GM18519 (cell line): ENCODE data around the gene UNC5CL.

ENCODE experiments used
- ATAC-seq: cut with Tn5 transposase; IDR thresholded peaks from one replicate; pipeline ENCODE4 v1.9.1; 2021; ENCODE audit warnings: mild to moderate bottlenecking, moderate library complexity; ENCODE audit not compliant: unreplicated experiment, low FRiP score

Gene UNC5CL

DNA sequence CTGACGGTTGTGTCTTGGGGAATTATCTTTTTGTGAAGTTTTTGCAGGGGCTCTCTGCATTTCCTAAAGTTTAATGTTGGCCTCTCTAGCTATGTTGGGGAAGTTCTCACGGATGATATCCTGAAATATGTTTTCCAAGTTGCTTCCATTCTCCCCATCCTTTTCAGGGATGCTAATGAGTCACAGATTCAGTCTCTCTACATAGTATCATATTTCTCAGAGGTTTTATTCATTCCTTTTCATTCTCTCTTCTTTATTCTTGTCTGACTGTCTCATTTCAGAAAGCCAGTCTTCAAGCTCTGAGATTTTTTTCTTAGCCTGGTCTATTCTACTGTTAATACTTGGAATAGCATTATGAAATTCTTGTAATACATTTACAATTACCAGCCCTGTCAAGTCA lies 61.3 kb downstream of the UNC5CL start:
- ATAC-seq = no peak

DNA sequence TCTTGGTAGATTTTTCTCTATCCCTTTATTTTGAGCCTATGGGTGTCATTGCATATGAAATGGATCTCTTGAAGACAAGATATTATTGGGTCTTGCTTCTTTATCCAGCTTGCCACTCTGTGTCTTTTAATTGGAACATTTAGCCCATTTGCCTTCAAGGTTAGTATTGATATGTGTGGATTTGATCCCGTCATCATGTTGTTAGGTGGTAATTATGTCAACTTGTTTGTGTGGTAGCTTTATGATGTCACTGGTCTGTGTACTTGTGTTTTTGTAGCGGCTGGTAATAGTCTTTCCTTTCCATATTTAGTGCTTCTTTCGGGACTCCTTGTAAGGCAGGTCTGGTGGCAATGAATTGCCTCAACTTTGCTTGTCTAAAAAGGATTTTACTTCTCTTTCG lies 61.9 kb downstream of the UNC5CL start:
- ATAC-seq = no peak
